Measurements from ENCODE around the gene LRRC46.
A peak's percentile ranks its signal among the peaks of the same experiment; 100 is the strongest.

Gene LRRC46

DNA sequence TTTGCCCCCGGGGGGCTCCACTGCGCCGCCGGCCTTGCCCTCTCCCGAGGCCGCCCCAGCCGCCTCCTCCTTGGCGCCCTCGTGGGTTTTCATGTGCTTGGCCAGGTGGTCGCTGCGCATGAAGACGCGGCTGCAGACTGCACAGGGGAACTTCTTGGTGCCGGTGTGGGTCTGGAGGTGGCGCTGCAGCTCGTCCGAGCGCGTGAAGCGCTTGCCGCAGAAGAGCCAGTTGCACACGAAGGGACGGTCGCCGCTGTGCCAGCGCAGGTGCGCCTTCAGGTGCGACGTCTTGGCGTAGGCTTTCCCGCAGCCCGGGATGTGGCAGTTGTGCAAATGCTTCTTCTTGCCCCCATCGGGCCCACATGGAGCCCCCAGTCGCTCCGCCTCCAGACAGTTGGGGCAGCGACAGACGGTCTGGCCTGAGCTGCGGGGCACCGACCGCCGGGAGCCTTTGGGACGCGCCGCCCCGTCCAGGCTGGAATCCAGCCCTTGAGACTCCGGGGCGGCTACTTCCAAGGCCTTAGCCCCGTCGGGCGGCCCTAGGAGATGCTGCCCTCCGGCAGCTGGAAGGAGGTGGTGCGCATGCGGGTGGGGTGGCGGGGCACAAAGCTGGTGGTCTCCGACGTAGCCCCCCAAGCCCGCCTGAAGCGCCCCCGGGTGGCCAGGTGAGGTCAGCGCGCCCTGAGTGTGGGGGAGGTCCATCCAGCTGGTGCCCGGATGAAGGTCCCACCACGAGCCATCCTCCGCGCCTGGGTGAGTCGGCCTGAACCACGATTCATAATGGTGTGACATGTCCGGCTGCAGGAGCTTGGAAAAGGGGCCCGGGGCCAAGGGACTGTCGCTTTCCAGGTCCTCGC lies 16.1 kb downstream of the LRRC46 start:
- Histone ChIP-seq H4K20me1 (ENCODE audit: insufficient read depth, low read length) (no peaks in the 10 kb centered on the region), H3K36me3 (ENCODE audit: insufficient read depth, low read length) (no peaks in the 10 kb centered on the region), H3K9me2 (ENCODE audit: low read depth, low read length) (no peaks in the 10 kb centered on the region), H3K4me3 (ENCODE audit: low read depth, low read length, poor library complexity, severe bottlenecking) (no peak overlapping the region), H3K9ac (ENCODE audit: low read length) (no peak overlapping the region), H3F3A (ENCODE audit: insufficient read depth, low read length) (no peaks in the 10 kb centered on the region), H3K9me3 (ENCODE audit: low read length) (no peaks in the 10 kb centered on the region), H3K4me2 (ENCODE audit: low read length) (no peak overlapping the region), H3K4me1 (ENCODE audit: insufficient read depth, low read length, severe bottlenecking) (no peaks in the 10 kb centered on the region), H3K27me3 (ENCODE audit: insufficient read depth, low read length) (no peaks in the 10 kb centered on the region; the same call in 1 of the 2 replicates), H3K27ac (ENCODE audit: low read depth, low read length, poor library complexity, severe bottlenecking) (no peak overlapping the region), H3K79me2 (ENCODE audit: insufficient read depth, low read length) (no peaks in the 10 kb centered on the region), H2AFZ (ENCODE audit: low read length) (no peak overlapping the region)
- no peak for TF ChIP-seq EZH2 (IDR thresholded peaks at IDR 0.05; ENCODE audit: borderline replicate concordance, low read length)
- TF ChIP-seq, protein P1, sequence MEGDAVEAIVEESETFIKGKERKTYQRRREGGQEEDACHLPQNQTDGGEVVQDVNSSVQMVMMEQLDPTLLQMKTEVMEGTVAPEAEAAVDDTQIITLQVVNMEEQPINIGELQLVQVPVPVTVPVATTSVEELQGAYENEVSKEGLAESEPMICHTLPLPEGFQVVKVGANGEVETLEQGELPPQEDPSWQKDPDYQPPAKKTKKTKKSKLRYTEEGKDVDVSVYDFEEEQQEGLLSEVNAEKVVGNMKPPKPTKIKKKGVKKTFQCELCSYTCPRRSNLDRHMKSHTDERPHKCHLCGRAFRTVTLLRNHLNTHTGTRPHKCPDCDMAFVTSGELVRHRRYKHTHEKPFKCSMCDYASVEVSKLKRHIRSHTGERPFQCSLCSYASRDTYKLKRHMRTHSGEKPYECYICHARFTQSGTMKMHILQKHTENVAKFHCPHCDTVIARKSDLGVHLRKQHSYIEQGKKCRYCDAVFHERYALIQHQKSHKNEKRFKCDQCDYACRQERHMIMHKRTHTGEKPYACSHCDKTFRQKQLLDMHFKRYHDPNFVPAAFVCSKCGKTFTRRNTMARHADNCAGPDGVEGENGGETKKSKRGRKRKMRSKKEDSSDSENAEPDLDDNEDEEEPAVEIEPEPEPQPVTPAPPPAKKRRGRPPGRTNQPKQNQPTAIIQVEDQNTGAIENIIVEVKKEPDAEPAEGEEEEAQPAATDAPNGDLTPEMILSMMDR (IDR thresholded peaks at IDR 0.05; ENCODE audit: low read length): peak; percentile 13

DNA sequence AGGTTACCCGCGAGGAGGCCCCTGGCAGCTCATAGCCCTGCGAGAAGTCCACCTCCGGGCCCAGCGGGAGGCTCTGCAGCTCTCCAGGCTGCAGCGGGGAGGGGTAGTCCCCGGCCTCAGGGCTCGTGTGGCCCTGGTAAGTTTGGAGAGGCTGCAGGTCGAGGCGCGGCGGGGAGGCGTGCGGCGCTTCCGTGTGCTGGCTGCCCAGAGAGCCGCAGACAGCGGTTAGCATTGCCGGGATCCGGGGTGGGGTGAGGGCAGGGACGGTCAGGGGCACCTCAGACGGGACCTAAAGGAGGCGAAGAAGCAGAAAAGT lies 16.7 kb downstream of the LRRC46 start:
- no peaks in the 10 kb centered on the region for H3K9me3 ChIP-seq (ENCODE audit: low read length)
- no peak overlapping the region for H2AFZ ChIP-seq (ENCODE audit: low read length)
- H3K4me1 ChIP-seq (ENCODE audit: insufficient read depth, low read length, severe bottlenecking): no peaks in the 10 kb centered on the region
- no peaks in the 10 kb centered on the region; the same call in 1 of the 2 replicates for H3K27me3 ChIP-seq (ENCODE audit: insufficient read depth, low read length)
- H3K4me2 ChIP-seq (ENCODE audit: low read length): no peak overlapping the region
- TF ChIP-seq, protein P1 (IDR thresholded peaks at IDR 0.05; ENCODE audit: low read length): no peak
- no peak for TF ChIP-seq EZH2 (IDR thresholded peaks at IDR 0.05; ENCODE audit: borderline replicate concordance, low read length)
- no peak overlapping the region for H3K27ac ChIP-seq (ENCODE audit: low read depth, low read length, poor library complexity, severe bottlenecking)
- H3K36me3 ChIP-seq (ENCODE audit: insufficient read depth, low read length): no peaks in the 10 kb centered on the region
- no peak overlapping the region for H3K9ac ChIP-seq (ENCODE audit: low read length)
- H3K79me2 ChIP-seq (ENCODE audit: insufficient read depth, low read length): no peaks in the 10 kb centered on the region
- H3K4me3 ChIP-seq (ENCODE audit: low read depth, low read length, poor library complexity, severe bottlenecking): no peak overlapping the region
- no peaks in the 10 kb centered on the region for H3K9me2 ChIP-seq (ENCODE audit: low read depth, low read length)
- H4K20me1 ChIP-seq (ENCODE audit: insufficient read depth, low read length): no peaks in the 10 kb centered on the region
- no peaks in the 10 kb centered on the region for H3F3A ChIP-seq (ENCODE audit: insufficient read depth, low read length)

DNA sequence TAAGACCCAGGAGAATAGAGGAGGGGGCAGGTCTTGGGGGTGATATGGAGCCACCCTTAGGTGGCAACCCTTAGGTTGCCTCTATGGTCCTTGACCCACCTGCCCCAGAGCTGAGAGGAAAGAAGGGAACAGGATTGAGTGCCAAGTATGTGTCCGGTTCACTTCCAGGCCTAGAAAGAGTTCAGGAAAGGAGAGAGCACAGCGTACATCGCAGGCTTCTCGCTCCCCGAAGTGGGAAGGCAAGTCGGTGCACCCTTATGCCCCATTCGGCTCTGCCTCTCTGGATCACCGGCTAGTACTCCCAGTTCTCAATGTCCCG lies 18.9 kb downstream of the LRRC46 start:
- Histone ChIP-seq H3K9ac (ENCODE audit: low read length) (no peak overlapping the region), H3F3A (ENCODE audit: insufficient read depth, low read length) (no peaks in the 10 kb centered on the region), H2AFZ (ENCODE audit: low read length) (no peak overlapping the region), H3K4me3 (ENCODE audit: low read depth, low read length, poor library complexity, severe bottlenecking) (no peak overlapping the region), H3K4me1 (ENCODE audit: insufficient read depth, low read length, severe bottlenecking) (no peaks in the 10 kb centered on the region), H3K4me2 (ENCODE audit: low read length) (no peak overlapping the region), H3K27me3 (ENCODE audit: insufficient read depth, low read length) (no peaks in the 10 kb centered on the region; the same call in 1 of the 2 replicates), H3K79me2 (ENCODE audit: insufficient read depth, low read length) (no peaks in the 10 kb centered on the region), H3K9me3 (ENCODE audit: low read length) (no peaks in the 10 kb centered on the region), H4K20me1 (ENCODE audit: insufficient read depth, low read length) (no peaks in the 10 kb centered on the region), H3K27ac (ENCODE audit: low read depth, low read length, poor library complexity, severe bottlenecking) (no peak overlapping the region), H3K9me2 (ENCODE audit: low read depth, low read length) (no peaks in the 10 kb centered on the region), H3K36me3 (ENCODE audit: insufficient read depth, low read length) (no peaks in the 10 kb centered on the region)
- TF ChIP-seq EZH2 (IDR thresholded peaks at IDR 0.05; ENCODE audit: borderline replicate concordance, low read length): no peak
- TF ChIP-seq, protein P1 (IDR thresholded peaks at IDR 0.05; ENCODE audit: low read length): no peak
